GM19328 (cell line): ENCODE measurements around the gene DEFB132.
"Not testable (repeated sequence)": the region's sequence is repeated elsewhere in the genome, so short reads cannot be mapped to it uniquely, and the experiment has no call there.

ENCODE experiments used
- ATAC-seq: cut with Tn5 transposase; IDR thresholded peaks from one replicate; pipeline ENCODE4 v1.9.1; 2021; ENCODE audit warnings: mild to moderate bottlenecking, moderate library complexity; ENCODE audit not compliant: unreplicated experiment

Gene DEFB132

GRCh38 chr20:257419-257818 is at the start of gene DEFB132:
DEFB132 (plus strand) TSS chr20:257724; CDS start chr20:257779, 55 bp downstream.
- ATAC-seq = no peak

- no peak for ATAC-seq
Observed at GRCh38 chr20:208942-209566, 48.5 kb upstream of the DEFB132 start.

- ATAC-seq = no peak
Observed at GRCh38 chr20:210809-211502, 46.6 kb upstream of the DEFB132 start.

DNA sequence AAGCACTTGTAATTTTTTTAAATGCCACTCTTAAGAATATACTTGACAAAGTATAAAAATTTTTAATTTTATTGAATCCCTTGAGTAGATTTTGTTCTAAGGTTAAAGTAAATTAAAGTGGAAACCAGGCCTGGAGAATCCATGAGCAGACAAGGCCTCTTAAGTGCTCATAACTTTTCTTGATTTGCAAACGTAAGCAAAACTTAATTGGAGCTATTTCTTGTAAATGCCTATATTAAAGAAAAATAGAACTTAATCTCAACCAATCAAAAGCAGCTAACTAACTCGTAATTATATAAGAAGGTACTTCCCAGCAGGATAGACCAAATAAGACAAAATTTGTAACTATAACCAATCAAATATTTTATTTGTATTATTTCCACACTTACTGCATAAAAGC is 43.1 kb upstream of the DEFB132 start:
- no peak for ATAC-seq

- no peak for ATAC-seq
Observed at GRCh38 chr20:215796-216195, 41.7 kb upstream of the DEFB132 start.

DNA sequence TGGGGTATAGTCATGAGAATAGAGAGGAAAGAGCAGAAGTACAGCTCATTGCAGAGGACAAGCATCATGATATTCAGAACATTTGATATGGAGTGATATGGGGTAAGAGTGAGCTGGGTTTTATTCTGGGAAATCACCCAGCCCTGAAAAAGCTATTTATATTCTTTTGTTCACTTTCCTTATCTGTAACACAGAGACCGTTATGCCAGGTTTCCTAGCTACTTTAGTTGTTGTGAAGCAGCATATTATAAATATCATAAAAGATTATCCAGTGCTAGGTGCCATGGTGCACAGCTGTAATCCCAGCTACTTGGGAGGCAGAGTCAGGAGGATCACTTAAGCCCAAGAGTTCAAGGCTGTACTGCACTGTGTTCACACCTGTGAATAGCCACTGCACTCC is 40.3 kb upstream of the DEFB132 start:
- ATAC-seq = no peak

DNA sequence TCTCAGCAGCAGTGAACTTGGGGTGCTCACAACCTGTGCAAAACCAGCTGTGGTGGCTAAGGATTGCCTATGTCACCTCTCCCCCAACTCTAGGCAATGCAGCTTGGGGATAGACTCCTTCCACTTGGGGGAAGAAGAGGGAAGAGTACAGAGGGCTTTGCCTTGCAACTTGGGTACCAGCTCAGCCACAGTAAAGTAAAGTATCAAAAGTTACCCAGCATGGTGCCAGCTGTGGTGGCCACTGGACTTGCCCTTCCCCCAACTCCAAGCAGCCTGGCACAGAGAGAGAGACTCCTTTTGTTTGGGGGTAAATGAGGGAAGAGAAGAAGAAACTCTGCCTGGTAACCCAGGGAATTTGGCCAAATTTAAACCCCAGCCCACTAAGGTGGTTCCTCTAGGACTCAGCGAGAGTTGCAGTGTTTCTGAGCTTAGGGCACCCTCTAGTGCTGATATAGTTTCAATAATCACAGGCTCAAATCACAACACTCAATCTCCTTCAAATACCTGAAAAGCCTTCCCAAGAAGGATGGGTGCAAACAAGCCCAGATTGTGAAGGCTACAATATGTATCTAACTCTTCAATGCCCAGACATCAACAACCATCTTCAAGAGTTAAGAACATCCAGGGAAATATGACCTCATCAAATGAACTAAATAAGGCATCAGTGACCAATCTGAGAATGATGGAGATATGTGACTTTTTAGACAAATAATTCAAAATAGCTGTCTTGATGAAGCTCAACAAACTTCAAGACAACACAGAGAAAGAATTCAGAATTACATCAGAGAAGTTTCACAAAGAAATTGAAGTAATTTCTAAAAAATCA is 38.0 kb upstream of the DEFB132 start:
- no peak for ATAC-seq

DNA sequence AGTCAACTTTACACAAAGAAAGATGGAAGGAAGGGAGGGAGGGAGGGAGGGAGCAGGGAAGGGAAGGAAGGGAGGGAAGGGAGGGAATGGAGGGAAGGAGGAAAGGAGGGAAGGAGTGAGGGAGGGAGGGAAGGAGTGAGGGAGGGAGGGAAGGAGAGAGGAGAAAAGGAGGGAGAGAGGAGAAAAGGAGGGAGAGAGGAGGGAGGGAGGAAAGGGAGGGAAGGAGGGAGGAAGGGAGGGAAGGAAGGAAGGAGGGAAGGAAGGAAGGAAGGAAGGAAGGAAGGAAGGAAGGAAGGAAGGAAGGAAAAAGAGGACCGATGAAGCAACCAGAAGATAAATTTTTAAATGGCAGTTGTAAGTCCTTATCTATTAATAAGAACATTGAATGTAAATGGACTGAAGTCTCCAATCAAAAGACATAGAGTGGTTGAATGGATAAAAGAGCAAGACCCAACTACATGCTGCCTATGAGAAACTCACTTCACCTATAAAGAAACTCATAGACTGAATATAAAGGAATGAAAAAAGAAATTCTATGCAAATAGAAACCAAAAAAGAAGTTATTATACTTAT is 36.2 kb upstream of the DEFB132 start:
- ATAC-seq = no peak

DNA sequence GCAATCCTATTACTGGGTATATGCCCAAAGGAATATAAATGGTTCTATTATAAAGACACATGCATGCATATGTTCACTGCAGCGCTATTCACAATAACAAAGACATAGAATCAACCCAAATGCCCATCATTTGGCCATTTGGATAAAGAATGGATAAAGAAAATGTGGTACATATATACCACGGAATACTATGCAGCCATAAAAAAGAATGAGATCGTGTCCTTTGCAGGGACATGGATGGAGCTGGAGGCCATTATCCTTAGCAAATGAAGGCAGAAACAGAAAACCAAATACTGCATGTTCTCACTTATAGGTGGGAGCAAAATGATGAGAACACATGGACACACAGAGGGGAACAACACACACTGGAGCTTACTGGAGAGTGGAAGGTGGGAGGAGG is 31.6 kb upstream of the DEFB132 start:
- ATAC-seq = not testable (repeated sequence)

DNA sequence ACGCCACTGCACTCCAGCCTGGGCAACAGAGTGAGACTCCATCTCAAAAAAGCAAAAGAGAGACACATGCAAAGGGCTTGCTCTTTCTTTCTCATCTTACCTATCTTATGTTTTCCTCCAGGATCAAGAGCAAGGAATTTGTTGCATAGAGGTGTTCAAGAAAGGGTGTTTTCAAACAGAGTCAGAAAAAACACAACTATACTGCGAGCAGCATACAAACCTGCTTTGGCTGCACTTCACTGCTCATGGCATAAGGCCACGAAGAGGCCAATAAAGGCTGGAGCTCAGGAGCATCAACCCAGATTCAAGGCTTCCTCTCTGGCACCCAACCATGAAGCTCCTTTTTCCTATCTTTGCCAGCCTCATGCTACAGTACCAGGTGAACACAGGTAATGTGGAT is 30.6 kb upstream of the DEFB132 start, which contains the start of gene DEFB129:
Gene DEFB129, plus strand, starts transcription at position 301 of the 400 bp plus-strand sequence. Its CDS starts 31 bp downstream, at position 332.
- no peak for ATAC-seq

DNA sequence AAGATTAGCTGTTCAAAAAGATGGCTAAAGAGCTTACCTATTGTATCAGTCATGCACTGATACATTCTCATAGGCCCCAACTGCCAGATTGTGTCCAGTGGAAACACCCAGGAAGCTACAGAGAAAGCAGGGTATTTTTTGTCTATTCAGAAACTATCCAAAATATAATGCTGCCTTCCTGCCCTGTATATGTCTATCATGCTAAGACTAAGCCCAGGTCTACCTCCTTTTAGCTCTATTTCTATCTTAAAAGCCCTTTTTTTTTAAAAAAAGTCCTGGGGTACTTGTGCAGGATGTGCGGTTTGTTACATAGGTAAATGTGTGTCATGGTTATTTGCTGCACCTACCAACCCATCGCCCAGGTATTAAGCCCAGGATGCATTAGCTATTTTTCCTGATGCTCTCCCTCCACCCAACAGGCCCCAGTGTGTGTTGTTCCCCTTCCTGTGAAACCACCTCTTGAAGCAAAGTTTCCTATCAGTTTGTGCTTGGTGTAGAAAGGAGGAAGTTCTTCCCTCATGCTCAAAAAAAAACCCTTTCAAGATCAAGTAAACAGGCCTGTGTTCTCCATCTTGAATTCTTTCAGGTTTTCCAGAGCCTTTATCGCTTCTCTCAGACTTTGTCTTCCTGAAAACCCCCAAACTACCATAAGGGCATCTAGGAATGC is 30.0 kb upstream of the DEFB132 start:
- no peak for ATAC-seq

DNA sequence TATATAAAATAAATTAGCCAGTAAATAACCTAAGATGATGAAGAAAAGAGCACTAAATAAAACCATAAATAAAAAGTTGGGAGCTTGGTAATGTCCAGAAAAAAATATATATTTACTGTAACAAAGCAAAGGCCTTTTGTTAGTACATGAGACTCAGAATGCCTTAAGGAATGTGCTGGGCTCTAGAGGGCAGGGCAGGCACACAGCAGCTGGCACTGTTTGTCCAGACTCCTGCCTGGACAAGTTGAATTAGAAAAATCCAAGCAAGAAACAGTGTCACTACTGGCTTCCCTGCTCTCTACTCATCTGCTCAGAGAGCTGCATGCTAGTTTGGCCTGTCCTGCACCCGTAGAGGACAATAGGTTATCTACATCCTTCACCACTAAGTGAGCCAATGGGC is 21.6 kb upstream of the DEFB132 start:
- ATAC-seq = no peak

- no peak for ATAC-seq
Observed at GRCh38 chr20:237489-237888, 20.0 kb upstream of the DEFB132 start.

GRCh38 chr20:237929-238328 is 19.6 kb upstream of the DEFB132 start:
- no peak for ATAC-seq

- ATAC-seq = no peak
Observed at GRCh38 chr20:242905-243304, 14.6 kb upstream of the DEFB132 start.

DNA sequence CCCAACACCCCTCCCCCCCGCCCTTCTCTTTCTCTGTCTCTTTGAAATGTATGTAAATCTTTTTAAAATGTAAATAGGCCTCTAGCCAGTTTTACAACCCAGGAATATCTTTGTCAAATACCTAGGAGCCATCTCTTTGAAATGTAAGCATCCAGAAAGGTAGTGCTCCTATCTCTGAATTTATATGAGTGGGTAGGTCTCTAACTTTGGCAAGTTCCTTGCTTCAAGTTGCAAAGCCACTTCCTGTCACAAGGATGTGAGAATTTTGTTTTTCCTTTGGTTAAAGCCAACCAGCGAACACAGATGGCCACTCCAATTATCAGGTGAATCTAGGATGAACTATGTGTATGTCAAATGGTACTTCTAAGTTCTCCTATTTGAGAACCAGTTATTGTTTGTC is 6.2 kb upstream of the DEFB132 start:
- ATAC-seq = no peak

- no peak for ATAC-seq
Observed at GRCh38 chr20:252801-253200, 4.7 kb upstream of the DEFB132 start.

DNA sequence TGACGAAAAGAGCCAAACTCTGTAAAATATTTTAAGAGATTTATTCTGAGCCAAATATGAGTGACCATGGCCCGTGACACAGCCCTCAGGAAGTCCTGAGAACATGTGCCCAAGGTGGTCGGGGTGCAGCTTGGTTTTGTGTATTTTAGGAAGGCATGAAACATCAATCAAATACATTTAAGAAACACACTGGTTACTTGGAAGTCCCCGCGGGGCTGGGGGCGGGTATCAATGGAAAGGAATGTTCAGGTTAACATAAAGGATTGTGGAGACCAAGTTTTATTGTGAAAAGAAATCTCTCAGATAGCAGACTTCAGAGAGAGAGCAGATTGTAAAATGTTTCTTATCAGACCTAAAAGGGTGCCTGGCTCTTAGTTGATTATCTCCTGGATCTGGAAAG is 4.1 kb upstream of the DEFB132 start:
- not testable (repeated sequence) for ATAC-seq

- no peak for ATAC-seq
Observed at GRCh38 chr20:258269-258858, 840 bp downstream of the DEFB132 start.

DNA sequence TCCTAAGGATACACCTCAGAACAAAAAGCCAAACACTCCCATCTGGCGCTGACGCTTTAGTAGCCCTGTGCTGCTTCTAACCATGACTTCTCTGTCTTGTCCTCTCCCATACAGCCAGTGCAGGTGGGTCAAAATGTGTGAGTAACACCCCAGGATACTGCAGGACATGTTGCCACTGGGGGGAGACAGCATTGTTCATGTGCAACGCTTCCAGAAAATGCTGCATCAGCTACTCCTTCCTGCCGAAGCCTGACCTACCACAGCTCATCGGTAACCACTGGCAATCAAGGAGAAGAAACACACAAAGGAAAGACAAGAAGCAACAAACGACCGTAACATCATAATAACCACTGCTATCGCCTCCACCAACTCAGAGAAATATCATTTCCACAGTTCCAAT is 1.4 kb downstream of the DEFB132 start:
- no peak for ATAC-seq
